ENCODE measurements around the gene UBALD2. TPM values are rescaled to one million over a fixed set of nuclear protein-coding genes. Genes with fewer than 3 reads are reported as not detected.

The UBALD2 gene
- total RNA-seq, 4 donors from 2014 or later: 7.9 to 27.2 (median 13.6) TPM

GRCh38 chr17:76237859-76238313 is 27.3 kb upstream of the UBALD2 start:
- 31 to 51% methylated on average over 4 to 7 of the region's 7 CpGs for WGBS, 2 donors
- intact Hi-C loops (cut with DNase I): no loop called here
- H3K27ac ChIP-seq: no peak overlapping the region

GRCh38 chr17:76238847-76239537 is 26.2 kb upstream of the UBALD2 start:
- H3K9me3 ChIP-seq: no peaks in the 10 kb centered on the region
- H3K27ac ChIP-seq: no peak overlapping the region
- peaks cover 0 to 56% (median 2%) of the 10 kb centered on the region in 4 donors for H3K27me3 ChIP-seq
- H3K36me3 ChIP-seq: no peaks in the 10 kb centered on the region
- WGBS, 2 donors: 56 to 70% methylated on average over 9 to 11 of the region's 11 CpGs
- H3K4me3 ChIP-seq: peak overlapping the region in 2 of 4 donors; percentile 53 to 80
- TF ChIP-seq POLR2A (IDR thresholded peaks at IDR 0.05) (no peak), CTCF (IDR thresholded peaks at IDR 0.05) (no peak)
- peaks cover 9 to 26% (median 18%) of the 10 kb centered on the region in 3 donors for H3K4me1 ChIP-seq
- DNase-seq: no peak
- intact Hi-C loops (cut with DNase I): no loop called here

More at GRCh38 chr17:76237859-76238313, 27.3 kb upstream of the UBALD2 start:
- Histone ChIP-seq H3K4me3 (no peak overlapping the region), H3K36me3 (no peaks in the 10 kb centered on the region), H3K9me3 (no peaks in the 10 kb centered on the region), H3K4me1 (peaks cover 9 to 26% (median 18%) of the 10 kb centered on the region in 3 donors), H3K27me3 (peaks cover 0 to 45% (median 2%) of the 10 kb centered on the region in 4 donors)
- no peak for DNase-seq
- TF ChIP-seq CTCF (IDR thresholded peaks at IDR 0.05) (no peak), POLR2A (IDR thresholded peaks at IDR 0.05) (no peak)

GRCh38 chr17:76239538-76240274 is 25.4 kb upstream of the UBALD2 start:
- Histone ChIP-seq H3K4me3 (peak overlapping the region; percentile 13 to 80 (median 56)), H3K4me1 (peaks cover 9 to 26% (median 18%) of the 10 kb centered on the region in 3 donors), H3K27me3 (peaks cover 0 to 63% (median 2%) of the 10 kb centered on the region in 4 donors), H3K9me3 (no peaks in the 10 kb centered on the region), H3K36me3 (no peaks in the 10 kb centered on the region), H3K27ac (peak overlapping the region in 3 of 4 donors; percentile 5 to 54 (median 13))
- intact Hi-C loops (cut with DNase I): no loop called here
- 11 to 40% methylated on average over 1 of the region's 75 CpGs for WGBS, 2 donors
- TF ChIP-seq CTCF (IDR thresholded peaks at IDR 0.05) (no peak), POLR2A (IDR thresholded peaks at IDR 0.05) (no peak)
- no peak for DNase-seq

- intact Hi-C loops (cut with DNase I): no loop called here
- 0% methylated on average over 1 of the region's 102 CpGs; no CpG with 5 or more reads in 1 of the 2 donors for WGBS, 2 donors
- peak within 1 kb of the TSS; percentile 24 to 67 (median 52) for H3K27ac ChIP-seq
Observed at GRCh38 chr17:76240461-76241203, 24.5 kb upstream of the UBALD2 start, which contains the start of gene RNF157. Gene RNF157, minus strand, starts transcription at chr17:76240493. Its CDS starts 253 bp downstream, at chr17:76240240.

More at GRCh38 chr17:76240461-76241203, 24.5 kb upstream of the UBALD2 start, which contains the start of gene RNF157:
- no peak for TF ChIP-seq POLR2A (IDR thresholded peaks at IDR 0.05)
- TF ChIP-seq CTCF (IDR thresholded peaks at IDR 0.05): no peak
- no peak for DNase-seq
- H3K9me3 ChIP-seq: no peaks in the 10 kb centered on the region
- H3K4me1 ChIP-seq: peaks cover 9 to 26% (median 18%) of the 10 kb centered on the region in 3 donors
- peaks cover 0 to 72% (median 2%) of the 10 kb centered on the region in 4 donors for H3K27me3 ChIP-seq
- H3K36me3 ChIP-seq: no peaks in the 10 kb centered on the region
- peak within 1 kb of the TSS; percentile 34 to 80 (median 56) for H3K4me3 ChIP-seq

Measured in esophagus squamous epithelium (tissue), 5 donors.